HG02943 (cell line): ENCODE results near the gene FOLR3.
"Not testable (repeated sequence)": the region's sequence is repeated elsewhere in the genome, so short reads cannot be mapped to it uniquely, and the experiment has no call there.

Source experiments
- ATAC-seq: cut with Tn5 transposase; IDR thresholded peaks from one replicate; pipeline ENCODE4 v1.9.1; 2021; ENCODE audit warnings: mild to moderate bottlenecking, low read depth, moderate library complexity; ENCODE audit not compliant: unreplicated experiment

Gene FOLR3

GRCh38 chr11:72122607-72123006, 12.9 kb upstream of the FOLR3 start:
- ATAC-seq: no peak

GRCh38 chr11:72123117-72123653, 12.3 kb upstream of the FOLR3 start:
- ATAC-seq: no peak

- no peak for ATAC-seq
Measured at GRCh38 chr11:72124046-72124445, 11.5 kb upstream of the FOLR3 start.

- ATAC-seq: no peak
Measured at GRCh38 chr11:72125956-72126355, 9.6 kb upstream of the FOLR3 start.

- no peak for ATAC-seq
Measured at GRCh38 chr11:72127923-72128322, 7.6 kb upstream of the FOLR3 start.

GRCh38 chr11:72129381-72129780, 6.1 kb upstream of the FOLR3 start:
- ATAC-seq: no peak

GRCh38 chr11:72132646-72133045, 2.9 kb upstream of the FOLR3 start:
- no peak for ATAC-seq

- no peak for ATAC-seq
Measured at GRCh38 chr11:72135891-72136683, 562 bp downstream of the FOLR3 start.

- no peak for ATAC-seq
Measured at GRCh38 chr11:72136684-72137262, 1.2 kb downstream of the FOLR3 start.

- ATAC-seq: no peak
Measured at GRCh38 chr11:72138821-72139390, 3.4 kb downstream of the FOLR3 start.

- ATAC-seq: no peak
Measured at GRCh38 chr11:72139500-72139899, 4.0 kb downstream of the FOLR3 start.

GRCh38 chr11:72140661-72141060, 5.1 kb downstream of the FOLR3 start:
- no peak for ATAC-seq

- ATAC-seq: no peak
Measured at GRCh38 chr11:72141066-72141465, 5.5 kb downstream of the FOLR3 start.

GRCh38 chr11:72142086-72142485, 6.6 kb downstream of the FOLR3 start:
- not testable (repeated sequence) for ATAC-seq

- not testable (repeated sequence) for ATAC-seq
Measured at GRCh38 chr11:72142543-72142942, 7.0 kb downstream of the FOLR3 start.

- ATAC-seq: no peak
Measured at GRCh38 chr11:72144807-72145565, 9.5 kb downstream of the FOLR3 start.

GRCh38 chr11:72146625-72147024, 11.1 kb downstream of the FOLR3 start:
- no peak for ATAC-seq

GRCh38 chr11:72150882-72151281, 15.4 kb downstream of the FOLR3 start:
- no peak for ATAC-seq

GRCh38 chr11:72153874-72154273, 18.3 kb downstream of the FOLR3 start:
- ATAC-seq: not testable (repeated sequence)

- no peak for ATAC-seq
Measured at GRCh38 chr11:72154816-72155215, 19.3 kb downstream of the FOLR3 start.

- no peak for ATAC-seq
Measured at GRCh38 chr11:72155751-72156150, 20.2 kb downstream of the FOLR3 start.
